ELF-1 (cell line): Measurements from ENCODE around the gene COL15A1.

Source experiments
- DNase-seq: peaks from one replicate; pipeline ENCODE4 v3.0.0-alpha.2; 2016; ENCODE audit warnings: low read depth, low spot score

The COL15A1 gene

GRCh38 chr9:98915599-98915998 is 28.1 kb upstream of the COL15A1 start:
- DNase-seq = no peak

DNA sequence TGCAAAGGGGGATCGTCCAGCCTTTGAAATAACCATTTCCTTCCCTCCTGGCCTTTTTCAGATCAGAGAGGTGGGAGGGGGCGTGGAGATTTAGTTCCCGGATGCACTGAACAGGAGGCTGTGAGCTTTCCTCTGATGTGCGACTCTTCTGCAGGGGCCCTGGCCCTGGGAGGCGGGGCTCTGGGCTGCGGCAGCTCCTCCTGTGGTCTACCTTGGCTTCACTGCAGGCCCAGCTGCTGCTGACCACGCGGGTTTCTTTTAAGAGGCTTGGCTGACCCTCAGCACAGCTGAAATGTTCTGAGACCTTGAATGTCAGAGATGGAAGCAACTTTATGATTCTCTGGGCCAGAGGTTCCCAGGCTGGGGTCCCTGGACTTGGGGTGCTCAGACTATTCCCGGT is 27.0 kb upstream of the COL15A1 start:
- peak; percentile 85 for DNase-seq

DNA sequence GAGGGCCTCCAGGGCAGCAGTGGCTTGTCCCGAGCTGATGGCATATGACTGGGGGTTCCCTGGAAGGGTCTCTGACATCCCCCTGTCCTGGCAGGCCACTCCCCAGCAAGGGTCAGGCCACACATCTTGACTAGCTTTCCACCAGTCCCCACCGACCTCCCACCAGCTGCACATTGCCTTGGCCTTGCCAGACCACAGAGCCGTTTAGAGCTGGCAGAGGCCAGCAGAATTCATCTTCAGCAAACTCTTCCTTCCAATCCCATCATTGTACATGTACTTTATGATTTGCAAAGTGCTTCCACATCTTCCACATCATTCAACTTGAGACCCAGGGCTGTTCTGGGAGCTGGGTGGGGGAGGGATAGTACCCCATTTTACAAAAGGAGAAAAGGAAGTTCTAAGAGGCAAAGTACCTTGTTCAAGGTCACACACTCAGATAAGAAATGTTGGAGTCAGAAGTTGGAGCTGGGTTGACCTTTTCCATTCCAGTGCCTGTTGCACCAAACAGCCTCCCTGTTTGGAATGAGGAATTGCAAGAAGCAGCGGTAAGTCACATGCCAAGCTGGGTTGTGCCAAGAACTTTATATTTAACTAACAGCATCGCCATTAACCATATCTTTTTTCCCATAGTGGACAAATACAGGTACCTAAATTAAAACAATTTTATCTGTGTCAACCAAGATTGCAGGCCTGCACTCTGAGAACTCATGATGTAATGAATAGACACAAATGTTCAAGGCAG is 25.8 kb upstream of the COL15A1 start:
- no peak for DNase-seq

DNA sequence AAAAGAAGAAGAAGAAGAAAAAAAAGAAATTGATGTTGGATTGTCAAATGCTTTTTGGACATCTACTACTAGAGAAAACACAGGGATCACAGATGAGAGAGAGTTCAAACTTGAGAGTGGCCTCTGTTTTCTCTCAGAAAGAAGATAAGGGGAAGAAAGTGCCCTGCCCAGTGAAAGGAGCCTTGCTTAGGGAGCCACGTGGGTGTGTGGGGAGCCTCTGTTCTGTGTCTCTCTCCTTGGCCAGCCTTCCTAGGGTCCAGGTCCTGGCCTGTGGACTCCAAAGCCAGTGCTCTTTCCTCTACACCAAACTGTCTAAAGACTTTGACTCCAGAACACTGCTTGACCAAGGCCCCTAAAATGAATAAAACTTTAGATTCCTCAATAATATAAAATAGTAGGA is 22.0 kb upstream of the COL15A1 start:
- DNase-seq = peak; percentile 6

GRCh38 chr9:98922721-98923435 is 20.8 kb upstream of the COL15A1 start:
- DNase-seq = peak; percentile 4

DNA sequence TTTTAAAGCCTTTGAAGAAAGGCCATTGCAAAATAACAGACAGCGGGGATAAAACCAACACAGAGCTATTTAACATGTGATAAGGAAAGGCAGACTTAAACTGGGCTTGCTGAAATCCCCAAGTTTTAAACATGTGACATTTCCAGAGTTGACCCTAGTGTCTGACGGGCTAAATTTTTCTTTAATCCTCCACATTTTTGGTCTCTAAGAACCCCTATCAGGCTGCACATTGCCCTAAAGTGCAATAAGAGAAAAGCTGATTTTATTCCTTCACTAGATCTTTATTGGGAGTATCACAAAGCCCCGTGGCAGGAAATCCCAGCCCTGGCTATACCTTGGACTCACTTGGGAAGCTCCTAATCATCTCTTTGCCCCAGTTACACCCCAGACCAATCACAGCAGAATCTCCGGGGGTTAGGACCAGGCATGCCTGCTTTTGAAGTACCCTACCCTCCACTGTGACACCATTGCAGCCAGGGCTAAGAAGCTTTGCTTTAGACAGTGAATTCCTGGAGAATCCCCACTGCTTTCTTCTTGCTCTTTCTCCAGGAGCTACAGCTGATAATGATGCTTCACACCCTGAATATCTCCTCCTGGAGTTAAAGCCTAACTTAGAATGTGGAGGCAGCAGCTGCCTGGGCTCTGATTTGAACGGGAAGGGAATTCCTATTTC is 20.1 kb upstream of the COL15A1 start:
- DNase-seq = peak; percentile 41

DNA sequence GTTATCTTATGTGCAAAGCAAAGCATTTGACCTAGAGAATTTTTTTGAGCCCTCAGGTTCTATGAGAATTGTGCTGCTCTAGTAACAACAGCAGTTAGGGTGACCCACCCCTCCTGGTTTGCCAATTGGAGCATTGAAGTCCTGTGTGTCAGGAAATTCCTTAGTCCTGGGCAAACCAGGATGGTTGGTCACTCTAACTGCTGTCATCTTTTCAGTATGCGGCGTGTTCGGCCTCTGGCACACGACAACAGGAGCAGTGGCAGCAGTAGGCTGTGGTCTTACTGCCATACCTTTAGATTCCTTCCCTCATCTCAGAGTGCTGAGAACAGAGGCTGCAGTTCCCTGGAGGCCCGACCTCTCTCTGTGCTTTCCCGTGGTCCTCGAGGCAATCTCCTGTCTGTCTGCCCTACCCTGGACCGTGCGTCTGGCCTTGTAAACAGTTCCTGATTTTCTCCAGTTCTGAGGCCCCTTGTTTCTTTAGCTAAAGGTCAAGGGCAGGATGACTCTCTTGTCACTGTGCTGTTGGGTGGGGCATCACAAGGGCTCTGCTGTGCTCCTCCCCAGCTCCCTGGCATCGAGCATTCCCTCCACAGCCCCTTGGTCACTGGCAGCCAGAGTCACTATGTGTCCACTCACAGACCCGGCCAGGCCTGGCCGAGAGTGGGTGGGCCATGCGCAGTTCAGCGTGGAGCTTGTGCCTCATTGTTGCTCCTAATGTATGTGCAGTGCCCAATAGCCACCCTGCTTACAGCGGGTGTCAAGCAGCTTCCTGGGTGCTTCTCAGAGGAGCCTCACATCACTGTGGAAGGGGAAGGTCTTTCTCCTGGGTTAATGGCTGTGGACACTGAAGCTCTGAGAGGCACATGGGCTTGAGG is 18.5 kb upstream of the COL15A1 start:
- peak; percentile 9 for DNase-seq

- no peak for DNase-seq
These were observed 17.8 kb upstream of the COL15A1 start for GRCh38 chr9:98925956-98926355.

DNA sequence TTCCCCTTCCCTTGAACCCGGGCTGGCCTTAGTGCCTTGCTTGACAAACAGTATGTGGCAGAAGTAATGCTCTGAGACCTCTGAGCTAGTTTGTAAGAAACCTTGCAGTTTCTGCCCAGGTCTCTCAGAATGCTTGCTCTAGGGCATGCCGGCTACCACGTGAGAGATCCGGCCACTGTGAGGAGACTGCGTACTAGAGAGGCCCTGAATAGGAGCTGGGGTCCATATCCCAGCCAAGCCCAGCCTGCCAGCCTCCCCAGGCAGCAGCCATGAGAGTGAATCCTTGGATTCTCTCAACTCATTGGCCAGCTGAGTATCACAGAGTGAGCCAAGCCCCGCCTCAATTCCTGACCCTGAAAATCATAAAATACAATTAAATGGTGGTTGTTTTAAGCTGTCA is 16.0 kb upstream of the COL15A1 start:
- peak; percentile 67 for DNase-seq

DNA sequence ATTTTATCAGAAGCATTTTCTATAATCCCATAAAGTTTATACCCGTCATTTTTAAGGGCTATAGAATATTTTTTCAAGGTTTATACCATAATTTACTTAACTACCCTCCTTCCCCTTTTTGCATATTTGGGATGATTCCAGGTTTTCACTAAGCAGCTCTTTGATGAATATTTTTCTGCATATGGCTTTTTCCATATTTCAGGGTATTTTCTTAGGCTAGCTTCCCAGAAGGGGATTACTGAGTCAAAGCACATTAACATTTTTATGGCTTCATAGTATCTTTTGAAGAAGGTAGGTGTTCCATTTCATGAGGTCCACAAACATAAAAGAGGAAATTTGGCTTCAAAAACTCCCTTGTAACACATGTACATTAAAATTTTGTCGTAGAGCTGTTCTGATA is 14.6 kb upstream of the COL15A1 start:
- no peak for DNase-seq

DNA sequence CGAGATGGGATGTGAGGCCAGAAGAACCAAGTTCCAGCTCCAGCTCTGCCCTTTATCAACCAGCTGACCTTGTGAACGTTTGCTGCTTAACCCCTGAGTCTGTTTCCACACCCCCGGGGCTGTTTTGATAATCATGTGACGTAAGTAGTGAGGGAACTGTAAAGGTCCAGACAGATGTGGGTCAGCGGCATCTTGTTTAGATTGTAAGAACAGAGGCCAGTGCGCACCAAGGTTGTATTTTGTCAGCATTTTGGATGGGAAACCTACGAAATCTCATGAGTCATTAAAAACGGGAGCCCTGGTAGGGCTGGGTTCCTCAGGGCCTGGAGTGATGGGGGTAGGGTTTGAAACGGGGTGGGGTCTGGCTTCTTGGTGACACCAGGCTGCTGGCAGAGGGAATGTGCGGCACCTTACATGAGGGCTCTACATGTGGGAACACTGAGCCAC is 13.8 kb upstream of the COL15A1 start:
- DNase-seq = peak; percentile 46

- no peak for DNase-seq
These were observed 12.9 kb upstream of the COL15A1 start for GRCh38 chr9:98930792-98931191.

GRCh38 chr9:98931600-98932389 is 11.9 kb upstream of the COL15A1 start:
- DNase-seq = no peak

GRCh38 chr9:98933185-98933584 is 10.5 kb upstream of the COL15A1 start:
- DNase-seq = no peak

GRCh38 chr9:98933890-98934289 is 9.8 kb upstream of the COL15A1 start:
- no peak for DNase-seq

DNA sequence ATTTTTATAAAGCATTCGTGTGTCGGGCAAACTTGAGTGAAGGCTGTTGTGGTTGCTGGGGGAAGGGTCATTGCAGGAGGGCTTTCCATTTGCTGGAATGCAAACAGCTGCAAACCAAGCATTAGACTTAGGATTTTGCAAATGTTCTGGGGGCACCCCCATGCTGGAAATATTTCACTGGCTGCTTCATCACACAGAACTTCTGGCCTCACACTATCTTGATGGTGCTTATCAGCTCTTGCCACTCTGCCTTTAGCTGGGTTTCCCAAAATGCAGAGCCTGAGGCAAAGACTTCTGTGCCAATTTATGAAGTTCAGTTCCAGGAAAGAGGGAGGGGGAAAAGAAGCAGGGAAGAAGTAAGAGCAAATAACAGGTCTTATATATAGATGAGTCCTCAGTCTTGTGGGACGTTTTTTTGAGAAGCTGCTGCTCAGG is 8.6 kb upstream of the COL15A1 start:
- DNase-seq = no peak

GRCh38 chr9:98940276-98940675 is 3.4 kb upstream of the COL15A1 start:
- no peak for DNase-seq

DNA sequence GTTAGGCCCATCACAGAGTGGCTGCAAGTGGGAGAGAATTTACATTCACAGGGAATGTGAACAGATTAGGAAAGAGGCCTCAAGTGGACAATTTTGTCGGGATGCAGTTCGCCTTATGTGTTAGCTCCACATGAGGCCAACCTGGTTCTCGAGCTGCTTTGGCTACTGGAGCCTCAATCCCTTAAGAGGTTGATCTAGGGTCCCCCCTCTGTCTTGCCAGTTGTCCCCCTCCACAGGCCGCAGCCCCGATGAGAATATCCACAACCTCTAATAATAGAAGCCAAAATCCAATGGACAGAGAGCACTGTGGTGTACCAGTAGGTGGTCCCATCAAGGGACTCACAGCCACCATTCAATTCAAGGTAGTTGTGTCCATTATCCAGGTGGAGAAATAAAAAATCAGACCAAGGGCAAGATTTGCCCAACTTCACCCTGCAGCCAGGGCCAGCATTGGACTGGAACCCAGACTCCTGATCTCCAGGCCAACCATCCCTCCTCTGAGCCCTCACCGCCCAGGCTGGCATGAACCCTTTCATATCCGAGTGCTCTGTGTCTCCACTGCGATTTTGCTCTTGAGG is 1.7 kb upstream of the COL15A1 start:
- no peak for DNase-seq

DNA sequence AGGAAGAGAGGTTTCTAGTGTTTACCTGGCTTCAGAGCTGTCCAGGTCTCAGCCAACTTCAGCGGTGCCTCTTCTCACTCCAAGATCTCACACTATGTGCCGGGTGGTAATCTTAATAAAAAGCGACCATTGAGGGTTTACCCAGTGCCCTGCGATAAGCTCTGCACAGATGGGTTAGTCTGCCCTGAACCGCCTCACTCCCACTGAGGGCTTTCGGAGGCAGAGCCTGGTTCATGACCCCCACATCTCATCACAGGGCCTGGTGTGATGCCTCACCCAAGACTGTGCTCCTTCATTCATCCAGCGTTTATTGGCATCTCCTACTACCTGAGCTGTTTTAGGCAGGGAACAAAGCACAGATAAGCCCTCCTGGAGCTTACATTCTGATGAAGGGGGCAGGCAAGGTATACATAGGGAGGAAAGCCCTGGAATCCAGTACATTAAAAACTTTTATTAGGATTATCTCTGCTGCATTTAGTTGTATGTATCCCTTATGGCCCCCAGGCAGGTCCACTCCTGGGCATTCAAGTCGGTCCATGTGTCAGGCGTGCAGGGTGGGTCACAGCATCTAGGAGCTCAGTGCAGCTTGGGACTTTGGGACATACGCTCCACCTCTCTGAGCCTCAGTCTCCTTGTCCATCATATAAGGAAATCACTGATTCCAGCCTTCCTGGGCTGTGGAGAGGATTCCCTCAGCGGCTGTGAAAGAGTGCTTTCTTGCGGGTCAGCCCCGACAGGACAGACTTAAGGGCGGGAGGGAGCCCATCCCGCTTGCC is 613 bp upstream of the COL15A1 start:
- peak; percentile 13 for DNase-seq
